ENCODE results near the gene AKT3. TPM values are rescaled to one million over a fixed set of nuclear protein-coding genes. Genes with fewer than 3 reads are reported as not detected.
"Not testable (repeated sequence)": the region's sequence is repeated elsewhere in the genome, so short reads cannot be mapped to it uniquely, and the experiment has no call there.

AKT3 gene
- total RNA-seq, 1 donor from 2014 or later: 55.8 TPM

DNA sequence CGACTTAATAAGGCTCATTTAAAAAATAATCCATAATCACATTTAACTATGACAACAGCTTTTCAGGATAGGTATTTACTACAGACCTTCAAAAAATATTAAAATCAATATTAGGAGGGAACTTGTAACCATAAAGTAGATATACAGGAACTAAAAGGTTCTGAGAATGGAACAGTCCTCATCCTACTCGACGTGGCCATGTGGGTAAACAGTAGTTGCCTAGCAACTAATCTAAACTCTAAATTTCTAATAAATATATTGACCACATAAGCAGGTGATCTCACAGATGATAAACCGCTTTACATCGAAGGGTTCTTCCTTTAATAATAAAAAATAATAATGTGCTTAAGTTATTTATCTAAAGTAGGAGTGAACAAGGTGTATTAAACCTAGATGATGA lies 7.9 kb downstream of the AKT3 start:
- no peak for DNase-seq (ENCODE audit: low spot score)

GRCh38 chr1:243841507-243841906 lies 8.5 kb downstream of the AKT3 start:
- DNase-seq (ENCODE audit: low spot score): no peak

GRCh38 chr1:243837907-243838535 lies 12.0 kb downstream of the AKT3 start:
- DNase-seq (ENCODE audit: low spot score): no peak

GRCh38 chr1:243834130-243834529 lies 15.9 kb downstream of the AKT3 start:
- no peak for DNase-seq (ENCODE audit: low spot score)

DNA sequence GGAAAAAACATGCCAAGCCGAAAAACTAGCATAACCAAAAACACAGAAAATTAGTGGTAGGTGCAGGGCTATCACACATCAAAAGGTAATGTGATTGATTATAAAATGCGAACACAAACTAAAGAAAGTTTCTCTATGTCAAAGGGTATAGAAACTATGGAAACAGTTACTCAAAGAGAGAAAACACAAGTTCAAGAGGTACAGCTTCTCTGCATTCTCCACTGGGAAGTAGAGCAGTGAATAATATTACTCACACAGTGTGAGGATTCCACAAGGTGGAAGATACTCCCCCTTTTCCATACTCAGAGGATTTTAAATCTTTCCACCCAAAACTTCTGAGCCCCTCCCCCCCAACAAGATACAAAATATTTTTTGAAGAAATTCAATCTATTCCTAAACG lies 18.6 kb downstream of the AKT3 start:
- DNase-seq (ENCODE audit: low spot score): no peak

DNA sequence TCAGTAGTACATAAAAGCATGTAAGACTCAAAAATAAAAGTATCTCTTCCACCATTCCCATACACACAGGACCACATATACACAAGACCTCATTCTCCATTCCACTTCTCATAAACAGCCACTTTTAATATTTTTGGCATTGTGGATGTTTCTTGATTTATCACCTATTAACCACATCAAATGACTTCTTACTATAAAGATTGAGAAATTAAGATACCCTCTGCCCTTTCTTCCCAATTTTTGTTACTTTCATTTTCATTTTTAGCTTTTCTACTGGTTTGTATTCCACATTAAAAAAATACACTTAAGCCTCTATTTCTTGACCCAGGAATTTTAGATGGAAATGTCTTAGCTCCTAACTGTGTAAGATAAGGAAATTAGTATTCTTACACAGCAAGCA lies 22.8 kb downstream of the AKT3 start:
- no peak for DNase-seq (ENCODE audit: low spot score)

DNA sequence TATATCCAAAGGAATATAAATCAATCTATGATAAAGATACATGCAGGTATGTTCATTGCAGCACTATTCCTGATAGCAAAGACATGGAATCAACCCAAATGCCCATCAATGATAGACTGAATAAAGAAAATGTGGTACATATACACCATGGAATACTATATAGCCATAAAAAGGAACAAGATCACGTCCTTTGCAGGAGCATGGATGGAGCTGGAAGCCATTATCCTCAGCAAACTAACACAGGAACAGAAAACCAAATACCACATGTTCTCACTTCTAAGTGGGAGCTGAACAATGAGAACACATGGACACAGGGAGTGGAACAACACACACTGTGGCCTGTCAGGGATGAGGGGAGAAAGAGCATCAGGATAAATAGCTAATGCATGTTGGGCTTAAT lies 25.1 kb downstream of the AKT3 start:
- DNase-seq (ENCODE audit: low spot score): not testable (repeated sequence)

GRCh38 chr1:243821177-243821680 lies 28.8 kb downstream of the AKT3 start:
- no peak for DNase-seq (ENCODE audit: low spot score)

DNA sequence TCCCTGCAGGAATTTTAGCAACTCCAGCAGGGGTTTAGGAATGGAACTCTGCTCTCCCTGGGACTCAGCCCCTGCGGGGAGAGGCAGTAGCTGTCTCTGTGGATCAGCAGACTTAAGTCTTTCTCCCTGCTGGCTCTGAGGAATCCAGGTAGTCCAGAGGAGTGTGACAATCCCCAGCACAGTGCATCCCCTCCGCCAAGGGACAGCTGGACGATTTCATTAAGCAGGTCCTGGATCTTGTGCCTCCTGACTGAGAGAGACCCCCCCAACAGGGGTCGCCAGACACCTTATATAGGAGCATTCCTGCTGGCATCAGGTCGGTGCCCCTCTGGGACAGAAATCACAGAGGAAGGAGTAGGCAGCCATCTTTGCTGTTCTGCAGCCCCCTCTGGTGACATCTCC lies 30.6 kb downstream of the AKT3 start:
- no peak for DNase-seq (ENCODE audit: low spot score)

DNA sequence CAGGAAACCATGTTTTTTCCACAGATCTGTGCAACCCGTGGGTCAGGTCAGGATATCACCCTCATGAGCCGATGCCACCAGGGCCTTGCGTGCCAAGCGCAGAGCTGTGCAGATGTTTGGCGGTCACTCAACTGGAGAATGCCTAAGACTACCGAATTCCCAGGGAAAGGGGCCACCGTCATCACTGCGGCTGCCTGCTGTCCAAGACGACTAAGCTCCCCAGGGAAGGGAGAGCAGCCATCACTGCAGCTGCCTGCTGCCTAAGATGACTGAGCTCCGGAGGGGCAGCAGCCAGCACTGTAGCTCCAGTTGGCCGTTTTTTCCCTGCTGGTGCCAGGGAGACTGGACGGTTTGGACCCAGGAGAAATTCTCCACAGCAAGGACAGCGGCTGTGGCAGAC lies 31.1 kb downstream of the AKT3 start:
- no peak for DNase-seq (ENCODE audit: low spot score)

GRCh38 chr1:243814718-243815117 lies 35.3 kb downstream of the AKT3 start:
- DNase-seq (ENCODE audit: low spot score): no peak

DNA sequence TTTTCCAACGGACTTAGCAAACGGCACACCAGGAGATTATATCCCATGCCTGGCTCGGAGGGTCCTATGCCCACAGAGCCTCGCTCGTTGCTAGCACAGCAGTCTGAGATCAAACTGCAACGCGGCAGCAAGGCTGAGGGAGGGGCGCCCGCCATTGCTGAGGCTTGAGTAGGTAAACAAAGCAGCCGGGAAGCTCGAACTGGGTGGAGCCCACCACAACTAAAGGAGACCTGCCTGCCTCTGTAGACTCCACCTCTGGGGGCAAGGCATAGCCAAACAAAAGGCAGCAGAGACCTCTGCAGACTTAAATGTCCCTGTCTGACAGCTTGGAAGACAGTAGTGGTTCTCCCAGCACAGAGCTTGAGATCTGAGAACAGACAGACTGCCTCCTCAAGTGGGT lies 42.7 kb downstream of the AKT3 start:
- not testable (repeated sequence) for DNase-seq (ENCODE audit: low spot score)

DNA sequence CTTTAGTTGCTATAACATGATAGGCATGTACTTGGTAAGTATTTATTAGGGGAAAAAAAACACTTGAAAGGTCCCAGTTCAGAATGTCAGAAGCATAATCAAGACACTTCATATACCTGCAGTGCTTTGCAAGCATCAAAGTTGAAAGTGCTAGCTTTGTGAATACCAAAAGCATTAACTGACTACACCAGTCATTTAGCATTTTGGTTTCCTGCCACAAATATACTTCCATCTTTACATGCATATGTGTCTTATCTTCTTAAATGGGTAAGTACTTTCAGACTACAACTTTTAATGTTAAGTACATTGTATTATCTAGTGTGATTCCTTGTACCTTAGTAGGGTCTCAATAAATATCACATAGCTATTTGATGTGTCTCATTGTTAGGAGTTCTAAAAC lies 43.7 kb downstream of the AKT3 start:
- DNase-seq (ENCODE audit: low spot score): no peak

- no peak for DNase-seq (ENCODE audit: low spot score)
Observed at GRCh38 chr1:243802736-243803135, 47.3 kb downstream of the AKT3 start.

- no peak for DNase-seq (ENCODE audit: low spot score)
Observed at GRCh38 chr1:243801378-243801777, 48.7 kb downstream of the AKT3 start.

- no peak for DNase-seq (ENCODE audit: low spot score)
Observed at GRCh38 chr1:243799908-243800307, 50.1 kb downstream of the AKT3 start.

DNA sequence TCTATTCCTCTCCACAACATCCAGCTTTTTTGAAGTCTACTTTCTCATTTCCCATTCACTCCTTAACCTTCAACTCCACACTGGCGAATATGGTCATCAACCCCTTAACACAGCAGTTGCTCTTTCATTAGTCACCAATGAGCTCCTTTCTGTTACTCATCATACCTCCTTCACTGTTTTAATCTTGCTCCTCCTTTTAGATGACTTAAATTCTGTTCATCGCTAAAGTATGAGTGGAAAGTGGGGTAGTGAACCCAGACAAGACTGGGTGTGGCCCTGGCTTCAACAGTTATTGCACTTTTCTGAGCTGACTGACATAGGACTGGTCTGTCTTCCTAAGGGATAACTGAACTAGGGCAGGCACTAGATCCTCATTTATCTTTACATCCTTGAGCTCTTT lies 51.3 kb downstream of the AKT3 start:
- no peak for DNase-seq (ENCODE audit: low spot score)

DNA sequence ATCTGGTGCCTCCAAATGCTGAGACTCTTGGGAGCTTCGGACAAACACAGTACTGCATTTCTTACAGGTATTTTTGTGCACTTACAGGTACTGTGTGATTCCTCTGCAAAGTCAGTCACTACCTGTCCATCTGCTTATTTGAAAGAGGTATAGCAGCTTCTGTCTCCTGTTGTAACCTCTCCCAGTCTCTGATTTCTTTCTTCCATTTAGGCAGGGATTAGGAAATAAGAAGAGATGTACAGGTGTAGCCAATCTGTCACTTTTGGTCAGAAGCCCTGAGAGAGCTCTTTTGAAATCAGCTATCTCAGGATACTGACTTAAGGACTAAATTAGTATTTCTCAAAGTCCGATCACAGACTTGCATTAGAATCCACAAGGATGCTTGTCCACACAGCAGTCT lies 54.0 kb downstream of the AKT3 start:
- no peak for DNase-seq (ENCODE audit: low spot score)

DNA sequence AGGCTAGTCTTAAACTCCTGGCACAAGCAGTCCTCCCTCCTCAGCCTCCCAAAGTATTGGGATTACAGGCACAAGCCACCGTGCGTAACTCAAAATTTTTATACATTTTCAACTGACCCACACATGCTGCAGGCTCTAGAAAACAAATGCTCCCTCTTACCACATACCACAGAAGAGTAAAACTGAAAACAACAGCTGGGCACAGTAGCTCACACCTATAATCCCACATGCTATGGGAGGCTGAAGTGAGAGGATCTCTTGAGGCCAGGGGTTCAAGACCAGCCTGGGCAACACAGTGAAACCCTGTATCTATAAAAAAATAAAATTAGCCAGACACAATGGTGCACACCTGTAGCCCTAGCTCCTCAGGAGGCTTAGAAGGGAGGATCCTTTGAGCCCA lies 56.7 kb downstream of the AKT3 start:
- no peak for DNase-seq (ENCODE audit: low spot score)

DNA sequence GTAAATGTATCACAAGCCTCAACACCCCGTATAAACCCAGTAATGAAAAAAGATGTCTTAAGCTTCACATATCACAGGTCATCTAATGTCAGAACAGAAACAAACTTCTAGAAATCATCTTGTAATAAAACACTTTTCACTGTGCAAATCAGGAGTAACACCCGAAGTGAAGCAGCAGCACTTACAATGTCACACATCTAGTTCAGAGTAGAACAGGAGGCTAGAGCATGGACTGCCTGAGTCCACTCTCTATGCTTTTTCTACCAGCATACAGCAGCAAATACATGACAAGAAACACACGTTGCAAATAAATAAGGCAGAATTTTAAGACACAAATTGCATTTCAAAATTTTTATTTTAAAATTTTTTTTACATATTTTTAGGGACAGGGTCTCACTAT lies 57.2 kb downstream of the AKT3 start:
- DNase-seq (ENCODE audit: low spot score): no peak

DNA sequence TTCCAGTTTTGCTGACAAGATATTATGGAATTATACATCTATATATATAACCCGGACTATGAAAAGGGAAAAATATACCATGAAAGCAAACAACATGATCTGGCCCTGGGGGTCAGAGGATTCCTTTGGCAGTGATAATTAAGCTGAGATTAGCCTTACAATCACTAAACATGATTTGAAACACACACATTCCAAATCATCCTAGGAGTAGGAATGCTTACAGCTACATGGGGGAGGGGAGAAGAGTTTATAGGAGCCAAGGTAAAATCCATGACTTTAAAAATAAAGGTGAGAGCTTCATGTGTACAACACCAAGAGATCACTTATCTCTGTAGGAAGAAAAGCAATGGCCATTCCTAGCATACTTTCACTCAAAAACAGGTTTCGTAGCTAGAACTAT lies 57.6 kb downstream of the AKT3 start:
- DNase-seq (ENCODE audit: low spot score): no peak

- DNase-seq (ENCODE audit: low spot score): no peak
Observed at GRCh38 chr1:243791586-243792267, 58.3 kb downstream of the AKT3 start.

DNA sequence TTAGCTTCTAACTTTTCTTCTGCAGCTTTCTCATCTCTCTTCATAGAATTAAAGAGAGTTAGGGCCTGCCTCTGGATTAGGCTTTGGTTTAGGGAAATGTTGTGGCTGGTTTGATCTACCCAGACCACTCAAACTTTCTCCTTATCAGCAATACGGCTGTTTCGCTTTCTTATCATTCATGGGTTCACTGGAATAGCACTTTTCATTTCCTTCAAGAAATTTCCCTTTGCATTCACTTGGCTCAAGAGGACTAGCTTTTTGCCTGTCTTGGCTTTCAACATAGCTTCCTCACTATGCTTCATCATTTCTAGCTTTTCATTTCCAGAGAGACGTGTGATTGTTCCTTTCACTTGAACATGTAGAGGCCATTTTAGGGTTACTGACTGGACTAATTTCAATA lies 59.6 kb downstream of the AKT3 start:
- DNase-seq (ENCODE audit: low spot score): no peak

Data from mesenteric fat pad (tissue), 1 donor.